Esophagus muscularis mucosa (tissue), 4 donors: ENCODE results near the gene ATP8B3. TPM values are rescaled to one million over a fixed set of nuclear protein-coding genes. Genes with fewer than 3 reads are reported as not detected.

ENCODE experiments used
- DNase-seq: peaks from one replicate; pipeline ENCODE4 v3.0.0-alpha.2; 2017; ENCODE audit errors: extremely low spot score
- H3K27ac ChIP-seq, 4 donors: fragments of 200-600 bp; sonication (generic); replicated peaks in 1 of 4; 1 replicate in 3 of 4; 2 replicates in 1 of 4; pipeline ENCODE4 v1.5.1; 2016 to 2019; ENCODE audit warnings: mild to moderate bottlenecking in 1 of 4
- H3K27me3 ChIP-seq, 4 donors: fragments of 200-600 bp; sonication (generic); one replicate each; pipeline versions ENCODE4 v1.5.1 to v1.6.0; 2016 to 2019
- H3K36me3 ChIP-seq, 4 donors: fragments of 200-600 bp; sonication (generic); one replicate each; pipeline ENCODE4 v1.5.1; 2016 to 2019
- H3K4me1 ChIP-seq, 4 donors: fragments of 200-600 bp; sonication (generic); one replicate each; pipeline ENCODE4 v1.5.1; 2016 to 2019
- H3K4me3 ChIP-seq, 4 donors: fragments of 200-600 bp; sonication (generic); 1 replicate in 2 of 4; 2 replicates in 2 of 4; pipeline ENCODE4 v1.5.1; 2016 to 2019; ENCODE audit warnings: mild to moderate bottlenecking in 4 of 4, moderate library complexity in 1 of 4
- H3K9me3 ChIP-seq, 4 donors: fragments of 200-600 bp; sonication (generic); 1 replicate in 3 of 4; 2 replicates in 1 of 4; pipeline ENCODE4 v1.5.1; 2016 to 2019
- CTCF ChIP-seq, 3 experiments: fragments of 200-600 bp in 2 of 3; fragments of 450-650 bp in 1 of 3; sonication (generic) in 2 of 3; IDR thresholded peaks; one replicate each; pipeline ENCODE4 v1.5.1; 2017 to 2019; ENCODE audit warnings: antibody characterized with exemption in 3 of 3, mild to moderate bottlenecking in 2 of 3, moderate library complexity in 1 of 3
- EP300 ChIP-seq: sonication (generic); formaldehyde crosslinking; IDR thresholded peaks from one replicate; pipeline ENCODE4 v1.6.1; 2017; ENCODE audit warnings: antibody characterized with exemption
- POLR2A ChIP-seq: fragments of 450-650 bp; IDR thresholded peaks from one replicate; pipeline ENCODE4 v1.6.1; 2017; ENCODE audit warnings: antibody characterized with exemption, moderate library complexity, mild to moderate bottlenecking, low read depth
- POLR2AphosphoS5 ChIP-seq, 2 donors: sonication (generic); formaldehyde crosslinking; IDR thresholded peaks; one replicate each; pipeline ENCODE4 v1.6.1; 2017; ENCODE audit warnings: antibody characterized with exemption in 2 of 2
- WGBS: methylation state at CpG from one replicate; pipeline ENCODE4 v1.1.5; 2018; 5-methylcytosine and 5-hydroxymethylcytosine counted together
- intact Hi-C: fragments of 100-400 bp; cut with DNase I; formaldehyde crosslinking; loops from one replicate; pipeline ENCODE4 v1.15.1; 2023
- total RNA-seq, 4 donors: library from RNA; depleted of rRNA; stranded (reverse); fragments of >200 nt; gene quantifications; one replicate each; pipeline versions ENCODE4 v1.1.0 to v1.2.1, GENCODE V29; 2016

ATP8B3 gene
- total RNA-seq, 4 donors from 2014 or later, result 0.19 to 0.92 (median 0.66) TPM

DNA sequence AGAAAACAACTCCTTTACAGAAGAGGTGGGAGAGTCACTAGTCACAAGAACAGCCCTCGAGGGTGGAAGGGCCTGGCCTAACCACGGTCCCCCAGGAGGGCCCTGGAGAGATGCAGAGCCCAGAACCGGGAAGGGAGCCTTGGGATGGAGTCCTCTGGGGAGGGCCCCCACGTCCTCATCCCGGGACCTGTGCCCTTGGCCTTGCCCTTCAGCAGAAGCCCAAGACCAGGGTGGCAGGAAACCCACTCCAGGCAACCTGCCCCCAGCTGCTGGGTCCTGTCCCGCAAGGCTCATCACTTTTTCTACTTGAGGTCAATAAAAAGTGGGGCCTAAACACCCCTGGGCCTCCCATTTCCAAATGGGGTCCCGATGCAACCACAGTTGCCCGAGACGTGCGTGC is 2.3 kb upstream of the ATP8B3 start:
- H3K4me3 ChIP-seq, result no peak overlapping the region
- intact Hi-C loops, result no loop called here
- TF ChIP-seq EP300 (no peak), CTCF (IDR thresholded peaks at IDR 0.05) (no peak), POLR2A (no peak), POLR2AphosphoS5 (IDR thresholded peaks at IDR 0.05) (no peak)
- H3K4me1 ChIP-seq, result peaks cover 15 to 26% (median 24%) of the 10 kb centered on the region in 4 donors
- peaks cover 41 to 50% (median 48%) of the 10 kb centered on the region in 4 donors for H3K36me3 ChIP-seq
- no peaks in the 10 kb centered on the region for H3K27me3 ChIP-seq
- DNase-seq, result no peak
- WGBS, result 79% methylated on average over 10 of the region's 10 CpGs
- H3K9me3 ChIP-seq, result no peaks in the 10 kb centered on the region
- H3K27ac ChIP-seq, result no peak overlapping the region

DNA sequence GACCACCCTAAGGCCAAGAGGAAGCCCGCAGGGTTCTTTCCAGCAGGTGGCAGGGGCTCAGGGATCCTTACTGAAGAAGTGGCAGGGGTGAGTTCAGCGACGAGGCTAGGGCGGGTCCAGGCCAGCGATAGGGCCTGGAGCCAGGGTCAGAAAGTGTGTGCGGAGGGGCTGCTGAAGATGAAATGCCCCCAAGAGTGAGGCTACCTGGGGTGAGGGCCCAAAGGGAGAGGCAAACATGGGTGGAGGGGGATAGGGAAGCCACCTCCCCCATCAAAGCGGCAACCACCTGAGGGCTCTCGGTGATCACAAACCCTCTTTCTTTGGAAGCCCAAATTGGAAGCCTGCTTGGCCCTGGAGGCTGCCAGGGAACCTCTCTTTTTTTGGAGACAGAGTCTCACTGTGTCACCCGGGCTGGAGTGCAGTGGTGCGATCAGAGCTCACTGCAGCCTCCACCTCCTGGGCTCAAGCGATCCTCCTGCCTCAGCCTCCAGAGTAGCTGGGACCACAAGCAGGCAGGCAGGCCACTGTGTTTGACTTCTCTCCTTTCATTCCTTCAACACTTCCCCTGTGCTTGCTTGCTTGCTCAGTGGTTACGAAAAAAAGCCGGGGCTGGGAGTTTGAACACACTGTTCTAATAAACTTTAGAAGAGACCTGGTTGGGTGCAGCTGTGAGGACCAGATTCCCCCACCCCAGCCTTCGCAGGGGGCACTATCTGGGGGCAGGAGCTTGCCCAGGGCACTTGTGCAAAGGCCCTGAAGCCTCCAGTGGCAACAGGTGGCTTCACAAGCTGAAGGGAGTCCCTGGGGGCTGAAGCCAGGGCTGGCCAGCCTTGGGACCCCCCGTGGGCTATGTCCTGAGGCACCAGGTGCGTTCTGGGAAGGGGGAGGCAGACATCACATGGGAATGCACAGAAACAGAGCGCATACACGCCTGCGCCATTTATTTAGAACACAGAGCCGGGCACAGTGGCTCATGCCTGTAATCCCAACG is 1.4 kb upstream of the ATP8B3 start:
- TF ChIP-seq EP300 (no peak), POLR2A (no peak), CTCF (IDR thresholded peaks at IDR 0.05) (no peak), POLR2AphosphoS5 (IDR thresholded peaks at IDR 0.05) (no peak)
- H3K9me3 ChIP-seq, result no peaks in the 10 kb centered on the region
- no peaks in the 10 kb centered on the region for H3K27me3 ChIP-seq
- H3K27ac ChIP-seq, result peak overlapping the region in 3 of 4 donors; percentile 67 to 80 (median 75)
- intact Hi-C loops, result no loop called here
- no peak for DNase-seq
- 62% methylated on average over 19 of the region's 21 CpGs for WGBS
- peaks cover 32 to 41% (median 39%) of the 10 kb centered on the region in 4 donors for H3K36me3 ChIP-seq
- H3K4me3 ChIP-seq, result peak overlapping the region; percentile 55 to 59 (median 58)
- H3K4me1 ChIP-seq, result peaks cover 15 to 26% (median 24%) of the 10 kb centered on the region in 4 donors

GRCh38 chr19:1812426-1813191 is 533 bp upstream of the ATP8B3 start:
- no peaks in the 10 kb centered on the region for H3K27me3 ChIP-seq
- DNase-seq, result peak; percentile 98
- H3K4me3 ChIP-seq, result peak overlapping the region; percentile 55 to 59 (median 58)
- intact Hi-C loops, result no loop called here
- H3K9me3 ChIP-seq, result no peaks in the 10 kb centered on the region
- peaks cover 15 to 26% (median 24%) of the 10 kb centered on the region in 4 donors for H3K4me1 ChIP-seq
- TF ChIP-seq CTCF (IDR thresholded peaks at IDR 0.05), result peak; percentile 31 to 60 (median 57)
- no peak for TF ChIP-seq POLR2A
- peak; percentile 27 to 73 for TF ChIP-seq POLR2AphosphoS5 (IDR thresholded peaks at IDR 0.05)
- no peak for TF ChIP-seq EP300
- WGBS, result under 1% methylated on average over 31 of the region's 47 CpGs
- peak overlapping the region; percentile 67 to 81 (median 78) for H3K27ac ChIP-seq
- H3K36me3 ChIP-seq, result peaks cover 23 to 32% (median 31%) of the 10 kb centered on the region in 4 donors

DNA sequence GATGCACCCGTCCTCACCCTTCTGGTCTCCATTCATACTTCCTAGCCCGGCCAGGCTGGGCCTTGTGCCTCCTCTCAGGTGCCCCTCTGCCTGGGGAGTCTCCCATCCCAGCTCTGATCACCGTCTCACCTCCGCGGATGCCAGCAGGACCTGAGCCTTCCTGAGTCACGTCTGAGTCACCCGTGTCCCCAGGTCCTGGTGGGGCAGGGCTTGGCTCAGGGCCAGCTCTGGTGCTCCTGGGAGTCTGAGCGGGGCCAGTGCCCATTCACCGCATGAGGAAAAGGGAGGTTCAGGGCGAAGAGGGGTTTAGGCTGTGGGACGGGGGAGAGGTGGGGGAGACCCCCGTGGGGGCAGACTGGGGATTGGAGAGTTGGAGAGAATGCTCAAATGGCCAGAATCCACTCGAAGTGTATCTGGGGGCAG is 593 bp downstream of the ATP8B3 start:
- peaks cover 12 to 21% (median 19%) of the 10 kb centered on the region in 4 donors for H3K36me3 ChIP-seq
- peaks cover 15 to 26% (median 24%) of the 10 kb centered on the region in 4 donors for H3K4me1 ChIP-seq
- intact Hi-C loops, result no loop called here
- peak overlapping the region; percentile 67 to 81 (median 78) for H3K27ac ChIP-seq
- 14% methylated on average over 13 of the region's 13 CpGs for WGBS
- peak overlapping the region; percentile 55 to 59 (median 58) for H3K4me3 ChIP-seq
- DNase-seq, result no peak
- H3K9me3 ChIP-seq, result no peaks in the 10 kb centered on the region
- no peaks in the 10 kb centered on the region for H3K27me3 ChIP-seq
- TF ChIP-seq POLR2AphosphoS5 (IDR thresholded peaks at IDR 0.05) (peak in 1 of 2 donors; percentile 58), EP300 (no peak)
